NT2/D1 (cell line): Measurements from ENCODE around the gene PRM1.

Experiments used
- SUZ12 ChIP-seq: IDR thresholded peaks from 2 replicates; pipeline ENCODE4 v1.6.1; 2011; ENCODE audit not compliant: insufficient read length, insufficient read depth; ENCODE audit errors: extremely low read depth
- ZNF274 ChIP-seq: IDR thresholded peaks from 2 replicates; pipeline ENCODE4 v1.6.1; 2011; ENCODE audit warnings: mild to moderate bottlenecking, low read depth, low read length

DNA sequence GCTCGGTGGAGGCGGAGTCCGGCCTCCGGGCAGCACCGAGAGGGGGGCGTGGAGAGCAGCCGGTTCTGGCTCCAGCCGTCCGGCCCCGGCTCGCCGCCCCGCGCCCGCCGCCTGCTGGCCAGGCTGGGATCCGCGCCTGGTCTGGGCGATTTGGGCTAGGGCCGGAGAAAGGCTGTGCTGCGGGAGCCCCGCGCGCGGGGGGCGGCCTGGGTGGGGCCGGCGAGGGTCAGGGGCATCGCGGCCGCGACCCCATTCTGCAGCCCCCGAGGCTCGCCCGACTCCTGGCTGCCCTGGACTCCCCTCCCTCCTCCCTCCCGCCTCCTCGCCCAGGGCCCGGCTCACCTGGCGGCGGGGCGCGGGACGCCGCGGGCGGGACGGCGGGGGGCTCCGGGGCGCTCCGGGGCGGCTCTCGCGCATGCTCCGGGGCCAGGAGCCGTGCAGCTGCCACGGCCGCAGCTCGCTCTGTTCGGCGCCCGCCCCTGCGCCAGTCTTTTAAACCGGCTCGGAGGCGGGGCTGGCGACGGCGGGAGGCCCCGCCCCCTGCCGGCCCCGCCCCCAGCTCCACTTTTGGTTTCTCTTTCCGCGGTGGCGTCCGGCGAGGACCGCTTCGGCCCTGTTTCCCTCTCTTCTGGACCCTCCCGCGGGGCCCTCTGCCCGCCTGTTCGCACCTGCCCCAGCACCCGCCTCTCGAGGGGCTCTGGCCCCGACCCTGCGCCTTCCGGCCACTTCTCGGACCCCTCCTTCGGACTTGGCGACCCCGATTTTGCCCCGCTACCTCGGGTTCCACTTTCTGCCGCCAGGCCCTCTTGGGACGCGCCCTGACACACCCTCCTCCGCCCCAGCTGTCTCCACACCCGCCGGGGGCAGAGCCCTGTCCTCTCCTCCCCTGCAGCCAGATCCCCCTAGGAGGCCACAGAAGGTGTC is 25.1 kb downstream of the PRM1 start, which contains the start of gene SOCS1:
- TF ChIP-seq SUZ12 (no peak), ZNF274 (no peak)
